Lung (tissue), 12 donors: Measurements from ENCODE around the gene UST. TPM values are rescaled to one million over a fixed set of nuclear protein-coding genes. Genes with fewer than 3 reads are reported as not detected.
"Not testable (repeated sequence)": the region's sequence is repeated elsewhere in the genome, so short reads cannot be mapped to it uniquely, and the experiment has no call there.

Experiments used
- ATAC-seq: fragments of 200-7000 bp; cut with Tn5 transposase; one replicate; pipeline ENCODE4 v1.9.1; 2020; ENCODE audit warnings: moderate number of reproducible peaks; ENCODE audit not compliant: insufficient read depth, low FRiP score
- DNase-seq, 3 donors: peaks; one replicate each; pipeline ENCODE4 v3.0.0-alpha.2; 2013 to 2017
- H3K27ac ChIP-seq, 2 donors: one replicate each; pipeline ENCODE4 v1.5.1; 2013; ENCODE audit warnings: mild to moderate bottlenecking in 2 of 2, moderate library complexity in 2 of 2, control low read depth in 1 of 2, inconsistent platforms in 1 of 2, low read depth in 1 of 2, low read length in 1 of 2
- H3K27me3 ChIP-seq, 3 donors: one replicate each; pipeline ENCODE4 v1.5.1; 2013; ENCODE audit warnings: low read length in 2 of 3; ENCODE audit not compliant: control insufficient read depth in 3 of 3, insufficient read depth in 3 of 3
- H3K36me3 ChIP-seq, 4 donors: one replicate each; pipeline ENCODE4 v1.5.1; 2013; ENCODE audit warnings: low read length in 4 of 4, mild to moderate bottlenecking in 1 of 4, moderate library complexity in 1 of 4; ENCODE audit not compliant: control insufficient read depth in 4 of 4, insufficient read depth in 4 of 4
- H3K4me1 ChIP-seq, 5 donors: one replicate each; pipeline ENCODE4 v1.5.1; 2013; ENCODE audit warnings: low read length in 5 of 5, mild to moderate bottlenecking in 2 of 5, moderate library complexity in 1 of 5; ENCODE audit not compliant: control insufficient read depth in 5 of 5, insufficient read depth in 5 of 5
- H3K4me3 ChIP-seq: one replicate; pipeline ENCODE4 v1.5.1; 2013; ENCODE audit warnings: mild to moderate bottlenecking, control low read depth, moderate library complexity
- H3K9ac ChIP-seq, 2 donors: one replicate each; pipeline ENCODE4 v1.5.1; 2013; ENCODE audit warnings: low read length in 2 of 2, control low read depth in 1 of 2; ENCODE audit not compliant: insufficient read depth in 1 of 2
- H3K9me3 ChIP-seq, 4 donors: one replicate each; pipeline ENCODE4 v1.5.1; 2013; ENCODE audit warnings: low read length in 3 of 4, mild to moderate bottlenecking in 1 of 4, moderate library complexity in 1 of 4; ENCODE audit not compliant: control insufficient read depth in 4 of 4, insufficient read depth in 3 of 4
- CTCF ChIP-seq: IDR thresholded peaks from 2 replicates; pipeline ENCODE4 v1.5.1; 2012; ENCODE audit warnings: mild to moderate bottlenecking; ENCODE audit errors: control extremely low read depth, extremely low read depth
- WGBS, 2 donors: extraction: QIAGEN DNeasy Blood & Tissue Kit; methylation state at CpG; one replicate each; pipeline ENCODE4 v1.1.7; 2013; 5-methylcytosine and 5-hydroxymethylcytosine counted together
- polyA plus RNA-seq, 2 donors: library from polyadenylated mRNA; stranded (reverse); fragments of 200-250 nt; gene quantifications; one replicate each; pipeline ENCODE4 v1.2.1, GENCODE V29; 2013
- total RNA-seq, 2 donors: library from RNA; depleted of rRNA in 1 of 2; stranded (reverse); fragments of >200 nt in 1 of 2; gene quantifications; one replicate each; pipeline ENCODE4 v1.2.1, GENCODE V29; 2014 to 2021
- donor health status: control.
- donor health status: control.
- donor health status: Bipolar disorder and iron deficiency.
- donor health status: healthy.
- donor health status: DM: yes; HTN: yes; CAD: no.

Gene UST
- total and polyA plus RNA-seq, 4 donors = 4.5 to 24.0 (median 7.1) TPM

- no peak for ATAC-seq
- Histone ChIP-seq H3K36me3 (no peaks in the 10 kb centered on the region), H3K27me3 (no peaks in the 10 kb centered on the region), H3K9me3 (no peaks in the 10 kb centered on the region), H3K4me3 (no peak overlapping the region), H3K27ac (no peak overlapping the region), H3K4me1 (peaks cover 2 to 35% (median 10%) of the 10 kb centered on the region in 5 donors), H3K9ac (no peak overlapping the region)
- 67 to 81% methylated on average over 1 of the region's 1 CpG for WGBS, 2 donors
- TF ChIP-seq CTCF = no peak
- no peak for DNase-seq
Measured at GRCh38 chr6:148762231-148762630, 15.4 kb downstream of the UST start.

- H3K36me3 ChIP-seq, H3K9ac ChIP-seq, H3K9me3 ChIP-seq, DNase-seq, H3K27me3 ChIP-seq, ATAC-seq, H3K4me3 ChIP-seq, H3K27ac ChIP-seq: not testable (repeated sequence)
- 66% methylated on average over 9 to 10 of the region's 10 CpGs for WGBS, 2 donors
- H3K4me1 ChIP-seq = peaks cover 2 to 35% (median 10%) of the 10 kb centered on the region in 5 donors
Measured at GRCh38 chr6:148764259-148765020, 17.6 kb downstream of the UST start.

- peaks cover 3 to 23% (median 10%) of the 10 kb centered on the region in 5 donors for H3K4me1 ChIP-seq
- ATAC-seq = no peak
- no peaks in the 10 kb centered on the region for H3K36me3 ChIP-seq
- H3K9me3 ChIP-seq = peaks cover 0 to 2% (median 0%) of the 10 kb centered on the region in 4 donors
- TF ChIP-seq CTCF = no peak
- 58 to 74% methylated on average over 5 of the region's 5 CpGs for WGBS, 2 donors
- DNase-seq = peak in 1 of 3 donors; percentile 83
- H3K27me3 ChIP-seq = no peaks in the 10 kb centered on the region
- no peak overlapping the region for H3K27ac ChIP-seq
- H3K9ac ChIP-seq = no peak overlapping the region
- no peak overlapping the region for H3K4me3 ChIP-seq
Measured at GRCh38 chr6:148765898-148766808, 19.3 kb downstream of the UST start.

- ATAC-seq = no peak
- no peak overlapping the region for H3K4me3 ChIP-seq
Measured at GRCh38 chr6:148768646-148769270, 21.9 kb downstream of the UST start.

More at GRCh38 chr6:148768646-148769270, 21.9 kb downstream of the UST start:
- H3K9ac ChIP-seq = no peak overlapping the region
- DNase-seq = no peak
- no peaks in the 10 kb centered on the region for H3K27me3 ChIP-seq
- H3K27ac ChIP-seq = no peak overlapping the region
- peaks cover 0 to 8% (median 3%) of the 10 kb centered on the region in 5 donors for H3K4me1 ChIP-seq
- 96 to 99% methylated on average over 3 of the region's 3 CpGs for WGBS, 2 donors
- H3K36me3 ChIP-seq = no peaks in the 10 kb centered on the region
- TF ChIP-seq CTCF = no peak
- H3K9me3 ChIP-seq = peaks cover 0 to 2% (median 0%) of the 10 kb centered on the region in 4 donors
